Lung (tissue), 12 donors: Measurements from ENCODE around the gene VASH1. TPM values are rescaled to one million over a fixed set of nuclear protein-coding genes. Genes with fewer than 3 reads are reported as not detected.

ENCODE experiments used
- ATAC-seq: fragments of 200-7000 bp; cut with Tn5 transposase; one replicate; pipeline ENCODE4 v1.9.1; 2020; ENCODE audit warnings: moderate number of reproducible peaks; ENCODE audit not compliant: insufficient read depth, low FRiP score
- DNase-seq, 3 donors: peaks; one replicate each; pipeline ENCODE4 v3.0.0-alpha.2; 2013 to 2017
- H3K27ac ChIP-seq, 2 donors: one replicate each; pipeline ENCODE4 v1.5.1; 2013; ENCODE audit warnings: mild to moderate bottlenecking in 2 of 2, moderate library complexity in 2 of 2, control low read depth in 1 of 2, inconsistent platforms in 1 of 2, low read depth in 1 of 2, low read length in 1 of 2
- H3K27me3 ChIP-seq, 3 donors: one replicate each; pipeline ENCODE4 v1.5.1; 2013; ENCODE audit warnings: low read length in 2 of 3; ENCODE audit not compliant: control insufficient read depth in 3 of 3, insufficient read depth in 3 of 3
- H3K36me3 ChIP-seq, 4 donors: one replicate each; pipeline ENCODE4 v1.5.1; 2013; ENCODE audit warnings: low read length in 4 of 4, mild to moderate bottlenecking in 1 of 4, moderate library complexity in 1 of 4; ENCODE audit not compliant: control insufficient read depth in 4 of 4, insufficient read depth in 4 of 4
- H3K4me1 ChIP-seq, 5 donors: one replicate each; pipeline ENCODE4 v1.5.1; 2013; ENCODE audit warnings: low read length in 5 of 5, mild to moderate bottlenecking in 2 of 5, moderate library complexity in 1 of 5; ENCODE audit not compliant: control insufficient read depth in 5 of 5, insufficient read depth in 5 of 5
- H3K4me3 ChIP-seq: one replicate; pipeline ENCODE4 v1.5.1; 2013; ENCODE audit warnings: mild to moderate bottlenecking, control low read depth, moderate library complexity
- H3K9ac ChIP-seq, 2 donors: one replicate each; pipeline ENCODE4 v1.5.1; 2013; ENCODE audit warnings: low read length in 2 of 2, control low read depth in 1 of 2; ENCODE audit not compliant: insufficient read depth in 1 of 2
- H3K9me3 ChIP-seq, 4 donors: one replicate each; pipeline ENCODE4 v1.5.1; 2013; ENCODE audit warnings: low read length in 3 of 4, mild to moderate bottlenecking in 1 of 4, moderate library complexity in 1 of 4; ENCODE audit not compliant: control insufficient read depth in 4 of 4, insufficient read depth in 3 of 4
- WGBS, 2 donors: extraction: QIAGEN DNeasy Blood & Tissue Kit; methylation state at CpG; one replicate each; pipeline ENCODE4 v1.1.7; 2013; 5-methylcytosine and 5-hydroxymethylcytosine counted together
- polyA plus RNA-seq, 2 donors: library from polyadenylated mRNA; stranded (reverse); fragments of 200-250 nt; gene quantifications; one replicate each; pipeline ENCODE4 v1.2.1, GENCODE V29; 2013
- total RNA-seq, 2 donors: library from RNA; depleted of rRNA in 1 of 2; stranded (reverse); fragments of >200 nt in 1 of 2; gene quantifications; one replicate each; pipeline ENCODE4 v1.2.1, GENCODE V29; 2014 to 2021
- TF ChIP-seq, protein P1 (sequence below): IDR thresholded peaks from 2 replicates; pipeline ENCODE4 v1.5.1; 2012; ENCODE audit warnings: mild to moderate bottlenecking; ENCODE audit errors: control extremely low read depth, extremely low read depth
- donor health status: control.
- donor health status: control.
- donor health status: Bipolar disorder and iron deficiency.
- donor health status: healthy.
- donor health status: DM: yes; HTN: yes; CAD: no.

Gene VASH1
- total and polyA plus RNA-seq, 4 donors: 10.5 to 25.4 (median 18.0) TPM

DNA sequence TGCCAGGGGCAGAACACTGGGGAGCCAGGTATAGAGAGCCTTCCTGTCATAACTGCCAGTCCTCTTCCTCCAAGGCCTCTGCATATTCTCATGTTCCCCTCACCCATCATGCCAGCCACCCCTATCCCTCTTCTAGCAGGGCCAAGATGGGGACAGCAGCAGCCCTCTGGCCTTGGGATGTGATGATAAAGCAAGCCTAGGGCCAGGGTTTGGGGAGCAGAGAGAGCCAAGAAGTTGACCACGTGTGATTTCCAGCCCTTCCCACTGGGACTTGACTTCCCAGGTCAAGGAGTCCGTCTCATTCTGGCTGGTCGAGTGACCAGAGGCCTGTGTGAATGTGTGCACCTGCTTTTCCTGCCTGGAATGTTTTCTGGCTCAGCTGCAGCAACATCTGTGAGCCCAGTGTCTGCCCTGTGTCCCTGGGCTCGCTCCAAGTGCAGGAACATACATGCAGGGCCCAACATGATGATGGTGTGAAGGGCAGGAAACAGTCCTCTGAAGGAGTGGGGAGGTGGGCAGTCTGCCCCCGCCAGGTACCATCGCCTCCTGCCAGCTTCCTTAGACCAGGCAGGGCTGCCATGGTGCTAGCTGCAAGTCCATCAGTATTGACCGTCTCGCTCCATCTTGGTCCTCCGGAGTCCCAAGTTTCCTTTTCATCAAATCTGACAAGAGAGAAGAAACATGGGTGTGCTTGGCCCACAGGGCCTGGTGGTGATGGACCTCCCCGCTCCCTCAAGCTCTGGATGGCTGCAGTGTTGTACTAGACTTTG is 21.0 kb downstream of the VASH1 start:
- Histone ChIP-seq H3K9ac (no peak overlapping the region), H3K4me1 (peaks cover 0 to 5% (median 0%) of the 10 kb centered on the region in 5 donors), H3K27ac (peak overlapping the region in 1 of 2 donors; percentile 35), H3K27me3 (no peaks in the 10 kb centered on the region), H3K4me3 (no peak overlapping the region), H3K36me3 (peaks cover 0 to 33% (median 6%) of the 10 kb centered on the region in 4 donors), H3K9me3 (no peaks in the 10 kb centered on the region)
- DNase-seq (no peak), ATAC-seq (no peak)
- WGBS, 2 donors: 83 to 86% methylated on average over 10 of the region's 10 CpGs
- TF ChIP-seq, protein P1, sequence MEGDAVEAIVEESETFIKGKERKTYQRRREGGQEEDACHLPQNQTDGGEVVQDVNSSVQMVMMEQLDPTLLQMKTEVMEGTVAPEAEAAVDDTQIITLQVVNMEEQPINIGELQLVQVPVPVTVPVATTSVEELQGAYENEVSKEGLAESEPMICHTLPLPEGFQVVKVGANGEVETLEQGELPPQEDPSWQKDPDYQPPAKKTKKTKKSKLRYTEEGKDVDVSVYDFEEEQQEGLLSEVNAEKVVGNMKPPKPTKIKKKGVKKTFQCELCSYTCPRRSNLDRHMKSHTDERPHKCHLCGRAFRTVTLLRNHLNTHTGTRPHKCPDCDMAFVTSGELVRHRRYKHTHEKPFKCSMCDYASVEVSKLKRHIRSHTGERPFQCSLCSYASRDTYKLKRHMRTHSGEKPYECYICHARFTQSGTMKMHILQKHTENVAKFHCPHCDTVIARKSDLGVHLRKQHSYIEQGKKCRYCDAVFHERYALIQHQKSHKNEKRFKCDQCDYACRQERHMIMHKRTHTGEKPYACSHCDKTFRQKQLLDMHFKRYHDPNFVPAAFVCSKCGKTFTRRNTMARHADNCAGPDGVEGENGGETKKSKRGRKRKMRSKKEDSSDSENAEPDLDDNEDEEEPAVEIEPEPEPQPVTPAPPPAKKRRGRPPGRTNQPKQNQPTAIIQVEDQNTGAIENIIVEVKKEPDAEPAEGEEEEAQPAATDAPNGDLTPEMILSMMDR: no peak

DNA sequence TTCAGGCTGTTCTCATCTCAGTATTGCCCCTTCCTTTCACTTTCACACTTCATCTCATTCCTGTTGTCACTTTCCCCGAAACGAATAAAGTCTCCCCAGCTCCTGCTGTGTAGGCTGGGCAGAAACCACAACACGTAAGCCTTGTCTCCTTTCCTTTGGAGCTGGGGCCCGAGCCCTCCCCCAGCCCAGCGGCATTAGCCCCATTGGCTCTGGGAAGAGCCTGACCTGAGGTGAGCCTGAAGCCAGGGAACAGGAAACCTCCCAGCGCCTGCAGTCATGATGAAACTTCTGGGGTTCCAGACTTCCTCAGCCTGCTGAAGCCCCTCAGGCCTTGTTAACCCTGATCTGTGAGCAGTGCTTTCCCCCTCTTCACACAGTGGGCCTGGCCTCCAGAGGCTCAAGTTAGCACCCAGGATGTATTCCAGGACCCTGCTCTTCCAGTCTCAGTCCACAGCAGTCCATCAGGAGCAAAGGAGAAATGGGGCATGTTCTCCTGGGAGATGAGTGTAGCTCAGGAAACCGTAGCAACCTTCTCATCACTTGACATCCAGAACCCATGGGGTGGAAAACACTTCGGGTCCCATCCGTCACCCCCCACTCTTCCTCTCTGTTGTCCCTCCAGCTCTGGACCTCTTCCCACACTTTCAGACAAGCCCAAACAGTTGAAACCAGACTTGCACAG is 21.8 kb downstream of the VASH1 start:
- ATAC-seq (no peak), DNase-seq (no peak)
- Histone ChIP-seq H3K4me3 (no peak overlapping the region), H3K36me3 (peaks cover 0 to 39% (median 6%) of the 10 kb centered on the region in 4 donors), H3K9me3 (no peaks in the 10 kb centered on the region), H3K27ac (peak overlapping the region in 1 of 2 donors; percentile 35), H3K9ac (no peak overlapping the region), H3K4me1 (peaks cover 0 to 5% (median 0%) of the 10 kb centered on the region in 5 donors), H3K27me3 (no peaks in the 10 kb centered on the region)
- TF ChIP-seq, protein P1: no peak
- 38 to 42% methylated on average over 9 of the region's 9 CpGs for WGBS, 2 donors

DNA sequence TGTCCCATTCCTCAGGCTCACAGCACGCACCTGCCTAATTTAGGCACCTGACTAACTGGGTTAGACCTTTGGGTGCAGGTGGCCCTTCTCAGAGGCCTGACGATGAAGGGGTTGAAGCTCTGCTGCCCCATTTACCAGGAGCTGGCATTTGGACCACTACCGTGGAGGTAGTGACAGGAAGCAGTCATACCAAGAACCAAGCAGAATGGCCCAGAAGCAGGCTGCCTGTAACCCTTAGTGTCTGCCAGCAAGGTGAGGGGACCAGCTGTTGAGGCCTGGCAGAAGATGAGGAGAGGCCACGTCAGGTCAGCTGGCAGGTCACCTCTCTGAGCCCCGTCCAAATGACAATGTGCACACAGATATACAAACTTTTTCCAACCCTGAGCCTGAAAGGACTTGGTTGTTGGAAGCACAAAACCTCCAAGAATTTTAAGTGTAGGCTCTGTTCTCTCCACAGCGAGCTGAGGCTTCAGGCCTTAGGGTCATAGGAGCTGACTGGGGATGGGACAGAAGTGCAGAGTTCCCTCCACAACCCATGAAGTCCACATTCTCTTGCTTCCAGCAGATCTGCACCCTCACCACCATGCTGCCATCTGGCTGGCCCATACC is 23.1 kb downstream of the VASH1 start:
- ATAC-seq: no peak
- H3K4me1 ChIP-seq: peaks cover 0 to 5% (median 0%) of the 10 kb centered on the region in 5 donors
- H3K27me3 ChIP-seq: no peaks in the 10 kb centered on the region
- TF ChIP-seq, protein P1: no peak
- no peak overlapping the region for H3K4me3 ChIP-seq
- DNase-seq: no peak
- H3K9me3 ChIP-seq: no peaks in the 10 kb centered on the region
- no peak overlapping the region for H3K9ac ChIP-seq
- peak overlapping the region in 1 of 2 donors; percentile 13 for H3K27ac ChIP-seq
- peaks cover 2 to 46% (median 7%) of the 10 kb centered on the region in 4 donors for H3K36me3 ChIP-seq
- 77 to 85% methylated on average over 6 of the region's 6 CpGs for WGBS, 2 donors
